Measurements from ENCODE around the gene ELF1. TPM values are rescaled to one million over a fixed set of nuclear protein-coding genes. Genes with fewer than 3 reads are reported as not detected.

Gene ELF1
- polyA plus RNA-seq, 1 experiment: 46.8 TPM

DNA sequence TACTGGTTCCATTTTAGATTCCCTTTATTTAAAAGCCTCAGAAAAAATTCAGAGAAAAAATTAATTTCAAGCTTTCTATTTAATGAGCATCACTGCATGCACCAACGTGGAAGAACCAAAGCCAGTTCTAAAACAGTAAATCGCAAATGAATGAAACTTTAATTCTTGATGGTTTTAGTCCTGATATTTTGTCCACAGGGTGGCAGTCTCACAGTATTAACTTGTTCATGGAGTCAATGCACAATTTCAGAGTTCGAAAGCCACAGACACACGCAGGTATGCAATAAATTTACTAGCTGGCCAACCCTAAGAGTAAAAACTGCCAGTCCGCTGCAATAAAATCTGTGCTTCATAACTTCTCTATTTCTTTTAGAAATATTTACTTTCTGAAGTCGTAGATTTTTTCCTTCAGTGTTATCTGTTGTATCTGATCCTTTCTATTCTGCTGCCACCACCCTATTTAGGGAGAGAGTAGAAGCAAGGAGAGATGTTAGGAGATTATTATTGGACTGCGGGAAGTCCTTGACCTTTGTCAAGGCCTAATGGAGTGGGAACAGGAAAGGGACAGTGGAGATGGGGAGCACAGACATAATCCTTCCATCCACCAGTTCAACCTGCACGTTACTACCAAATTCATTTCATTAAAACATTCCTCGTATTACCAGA, 35.2 kb upstream of the ELF1 start:
- ChIA-PET POLR2A (interaction anchor here (0.8 kb wide), 1 partner anchor 163 kb away, joined by 3 read pairs; no protein-coding TSS in a partner anchor), CTCF (interaction anchor here (0.6 to 2.8 kb wide), 29 partner anchors 10 to 598 kb away, joined by 3 to 17 read pairs (median 5); partner anchors contain the start of genes ELF1 and MTRF1)
- H3K4me3 ChIP-seq (ENCODE audit: low read depth, low read length): no peak overlapping the region

DNA sequence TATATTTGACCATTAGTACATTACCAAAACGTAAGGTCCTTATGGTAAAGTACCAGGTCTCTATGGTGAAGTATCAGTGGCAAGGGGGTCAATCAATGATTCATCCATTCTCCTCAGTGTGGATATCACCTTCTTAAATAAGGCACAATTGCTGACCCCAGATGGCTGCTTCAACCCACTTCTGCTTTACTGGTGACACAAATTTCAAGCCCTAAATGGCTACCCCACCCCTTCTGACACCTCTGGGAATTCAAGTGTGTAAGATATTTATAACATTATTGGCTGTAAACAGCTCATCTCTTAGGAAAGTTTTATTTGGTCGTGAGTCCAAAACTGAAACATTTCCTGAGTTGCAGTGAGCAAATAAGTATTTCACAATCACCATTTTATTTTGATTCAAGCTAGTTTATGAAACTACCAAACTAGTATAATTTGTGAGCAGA, 34.3 kb upstream of the ELF1 start:
- ChIA-PET POLR2A (no interaction called here), CTCF (interaction anchor here (0.6 to 2.8 kb wide), 25 partner anchors 10 to 599 kb away, joined by 3 to 17 read pairs (median 6); partner anchors contain the start of gene ELF1)
- H3K27ac ChIP-seq (ENCODE audit: low read depth, low read length): no peak overlapping the region
- no peak for DNase-seq (ENCODE audit: low read depth, low spot score)
- H3K27me3 ChIP-seq (ENCODE audit: control insufficient read depth, insufficient read depth, low read length): no peaks in the 10 kb centered on the region
- H3K9me3 ChIP-seq (ENCODE audit: control insufficient read depth, insufficient read depth, low read length): peaks cover 2% of the 10 kb centered on the region; the same call in 1 of the 2 replicates
- H3K4me3 ChIP-seq (ENCODE audit: low read depth, low read length): peak overlapping the region; percentile 29; the same call in 1 of the 2 replicates
- TF ChIP-seq, protein P1, sequence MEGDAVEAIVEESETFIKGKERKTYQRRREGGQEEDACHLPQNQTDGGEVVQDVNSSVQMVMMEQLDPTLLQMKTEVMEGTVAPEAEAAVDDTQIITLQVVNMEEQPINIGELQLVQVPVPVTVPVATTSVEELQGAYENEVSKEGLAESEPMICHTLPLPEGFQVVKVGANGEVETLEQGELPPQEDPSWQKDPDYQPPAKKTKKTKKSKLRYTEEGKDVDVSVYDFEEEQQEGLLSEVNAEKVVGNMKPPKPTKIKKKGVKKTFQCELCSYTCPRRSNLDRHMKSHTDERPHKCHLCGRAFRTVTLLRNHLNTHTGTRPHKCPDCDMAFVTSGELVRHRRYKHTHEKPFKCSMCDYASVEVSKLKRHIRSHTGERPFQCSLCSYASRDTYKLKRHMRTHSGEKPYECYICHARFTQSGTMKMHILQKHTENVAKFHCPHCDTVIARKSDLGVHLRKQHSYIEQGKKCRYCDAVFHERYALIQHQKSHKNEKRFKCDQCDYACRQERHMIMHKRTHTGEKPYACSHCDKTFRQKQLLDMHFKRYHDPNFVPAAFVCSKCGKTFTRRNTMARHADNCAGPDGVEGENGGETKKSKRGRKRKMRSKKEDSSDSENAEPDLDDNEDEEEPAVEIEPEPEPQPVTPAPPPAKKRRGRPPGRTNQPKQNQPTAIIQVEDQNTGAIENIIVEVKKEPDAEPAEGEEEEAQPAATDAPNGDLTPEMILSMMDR (IDR thresholded peaks at IDR 0.05; ENCODE audit: low read depth, low read length): no peak

More for the DNA sequence above, 35.2 kb upstream of the ELF1 start:
- no peak overlapping the region for H3K27ac ChIP-seq (ENCODE audit: low read depth, low read length)
- no peaks in the 10 kb centered on the region for H3K9me3 ChIP-seq (ENCODE audit: control insufficient read depth, insufficient read depth, low read length)
- no peak for DNase-seq (ENCODE audit: low read depth, low spot score)
- no peaks in the 10 kb centered on the region for H3K27me3 ChIP-seq (ENCODE audit: control insufficient read depth, insufficient read depth, low read length)
- TF ChIP-seq, protein P1 (IDR thresholded peaks at IDR 0.05; ENCODE audit: low read depth, low read length): peak; percentile 53

DNA sequence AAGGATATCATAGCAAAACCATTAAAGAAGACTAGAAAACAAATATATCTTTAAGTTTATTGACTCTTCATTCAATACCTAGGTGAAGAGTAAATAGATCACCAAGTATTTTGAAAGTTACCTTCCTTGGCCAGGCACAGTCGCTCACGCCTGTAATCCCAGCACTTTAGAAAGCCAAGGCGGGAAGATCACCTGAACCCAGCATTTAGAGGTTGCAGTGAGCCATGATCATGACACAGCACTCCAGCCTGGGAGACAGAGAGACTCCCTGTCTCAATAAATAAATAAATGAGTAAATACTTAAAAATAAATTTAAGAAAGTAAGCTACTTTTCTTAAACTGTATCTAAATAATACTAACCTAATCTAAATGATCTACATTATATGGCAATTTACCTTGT, 33.3 kb upstream of the ELF1 start:
- DNase-seq (ENCODE audit: low read depth, low spot score): no peak
- POLR2A ChIA-PET: no interaction called here
- Histone ChIP-seq H3K27ac (ENCODE audit: low read depth, low read length) (no peak overlapping the region), H3K9me3 (ENCODE audit: control insufficient read depth, insufficient read depth, low read length) (peaks cover 9% of the 10 kb centered on the region), H3K4me3 (ENCODE audit: low read depth, low read length) (no peak overlapping the region), H3K27me3 (ENCODE audit: control insufficient read depth, insufficient read depth, low read length) (no peaks in the 10 kb centered on the region)
- CTCF ChIA-PET: no interaction called here
- TF ChIP-seq, protein P1 (IDR thresholded peaks at IDR 0.05; ENCODE audit: low read depth, low read length): no peak

DNA sequence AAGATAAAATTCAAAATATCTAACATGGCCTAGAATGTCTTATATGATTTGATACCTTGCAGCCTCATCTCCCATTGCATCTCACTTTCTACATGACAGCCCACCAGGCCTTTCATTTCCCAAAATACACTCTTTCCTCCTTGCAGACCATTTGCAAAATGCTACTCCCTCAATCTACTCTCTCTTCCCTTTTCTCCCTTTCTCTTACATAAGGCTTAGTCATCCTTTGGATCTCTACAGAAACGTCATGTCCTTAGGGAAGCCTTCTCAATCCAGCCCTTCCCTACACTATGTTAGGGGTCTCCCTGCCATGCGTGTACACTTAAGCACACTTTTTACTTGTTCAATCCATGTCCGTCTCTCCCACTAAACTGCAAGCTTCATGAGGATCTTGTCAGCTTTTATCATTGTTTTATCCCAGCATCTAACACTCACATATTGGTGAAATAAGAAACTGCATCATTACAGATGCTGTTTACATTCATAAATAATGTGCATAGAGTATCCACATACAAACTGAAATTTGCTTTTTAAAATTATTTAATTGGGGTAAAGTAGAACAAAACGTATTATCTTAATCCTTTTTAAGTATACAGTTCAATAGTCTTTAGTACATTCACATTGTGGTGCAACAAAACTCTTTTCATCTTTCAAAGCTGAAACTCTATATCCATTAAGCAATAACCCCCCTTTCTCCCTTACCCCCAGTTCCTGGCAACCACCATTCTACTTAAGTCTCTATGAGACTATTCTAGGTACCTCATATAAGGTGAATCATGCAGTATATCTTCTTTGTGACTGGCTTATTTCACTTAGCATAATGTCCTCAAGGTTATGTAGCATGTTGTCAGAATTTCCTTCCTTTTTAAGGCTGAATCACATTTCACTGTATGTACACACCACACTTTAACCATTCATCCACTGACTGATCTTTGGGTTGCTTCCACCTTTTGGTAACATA, 30.6 kb upstream of the ELF1 start:
- Histone ChIP-seq H3K27ac (ENCODE audit: low read depth, low read length) (no peak overlapping the region), H3K27me3 (ENCODE audit: control insufficient read depth, insufficient read depth, low read length) (no peaks in the 10 kb centered on the region), H3K4me3 (ENCODE audit: low read depth, low read length) (no peak overlapping the region), H3K9me3 (ENCODE audit: control insufficient read depth, insufficient read depth, low read length) (peaks cover 9% of the 10 kb centered on the region)
- DNase-seq (ENCODE audit: low read depth, low spot score): no peak
- TF ChIP-seq, protein P1 (IDR thresholded peaks at IDR 0.05; ENCODE audit: low read depth, low read length): no peak
- ChIA-PET CTCF (interaction anchor here (1.4 to 2.0 kb wide), 2 partner anchors 76 to 272 kb away, joined by 3 to 4 read pairs; no protein-coding TSS in a partner anchor), POLR2A (no interaction called here)
